ENCODE measurements around the gene FHDC1.

Gene FHDC1

DNA sequence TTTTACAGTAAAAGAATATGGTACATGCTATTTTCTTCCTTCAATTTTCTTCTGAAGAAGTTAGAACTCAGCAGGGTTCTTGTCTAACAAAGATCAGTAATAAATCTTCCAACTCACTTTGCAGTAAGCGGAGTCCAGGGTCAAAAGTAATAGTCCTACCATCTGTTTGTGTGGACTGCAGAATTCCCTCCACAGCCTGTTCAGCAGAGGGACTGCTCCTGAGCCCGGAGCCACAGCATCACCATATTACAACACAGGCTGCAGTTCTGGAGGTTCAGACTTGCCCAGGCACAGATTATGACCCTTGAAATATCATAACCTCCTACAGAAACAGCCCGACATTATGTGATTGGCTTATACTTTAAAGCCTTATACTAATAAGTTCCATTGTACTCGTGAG lies 10.3 kb downstream of the FHDC1 start:
- TF ChIP-seq, protein P1, sequence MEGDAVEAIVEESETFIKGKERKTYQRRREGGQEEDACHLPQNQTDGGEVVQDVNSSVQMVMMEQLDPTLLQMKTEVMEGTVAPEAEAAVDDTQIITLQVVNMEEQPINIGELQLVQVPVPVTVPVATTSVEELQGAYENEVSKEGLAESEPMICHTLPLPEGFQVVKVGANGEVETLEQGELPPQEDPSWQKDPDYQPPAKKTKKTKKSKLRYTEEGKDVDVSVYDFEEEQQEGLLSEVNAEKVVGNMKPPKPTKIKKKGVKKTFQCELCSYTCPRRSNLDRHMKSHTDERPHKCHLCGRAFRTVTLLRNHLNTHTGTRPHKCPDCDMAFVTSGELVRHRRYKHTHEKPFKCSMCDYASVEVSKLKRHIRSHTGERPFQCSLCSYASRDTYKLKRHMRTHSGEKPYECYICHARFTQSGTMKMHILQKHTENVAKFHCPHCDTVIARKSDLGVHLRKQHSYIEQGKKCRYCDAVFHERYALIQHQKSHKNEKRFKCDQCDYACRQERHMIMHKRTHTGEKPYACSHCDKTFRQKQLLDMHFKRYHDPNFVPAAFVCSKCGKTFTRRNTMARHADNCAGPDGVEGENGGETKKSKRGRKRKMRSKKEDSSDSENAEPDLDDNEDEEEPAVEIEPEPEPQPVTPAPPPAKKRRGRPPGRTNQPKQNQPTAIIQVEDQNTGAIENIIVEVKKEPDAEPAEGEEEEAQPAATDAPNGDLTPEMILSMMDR (IDR thresholded peaks at IDR 0.05; ENCODE audit: low read depth, low read length, missing control alignments): no peak
- no peak for DNase-seq (ENCODE audit: low read depth)
- no peak overlapping the region for H3K4me3 ChIP-seq (ENCODE audit: low read depth, low read length)
- in situ Hi-C loops (cut with HindIII; ENCODE audit: low sequenced_read_pairs): no loop called here

DNA sequence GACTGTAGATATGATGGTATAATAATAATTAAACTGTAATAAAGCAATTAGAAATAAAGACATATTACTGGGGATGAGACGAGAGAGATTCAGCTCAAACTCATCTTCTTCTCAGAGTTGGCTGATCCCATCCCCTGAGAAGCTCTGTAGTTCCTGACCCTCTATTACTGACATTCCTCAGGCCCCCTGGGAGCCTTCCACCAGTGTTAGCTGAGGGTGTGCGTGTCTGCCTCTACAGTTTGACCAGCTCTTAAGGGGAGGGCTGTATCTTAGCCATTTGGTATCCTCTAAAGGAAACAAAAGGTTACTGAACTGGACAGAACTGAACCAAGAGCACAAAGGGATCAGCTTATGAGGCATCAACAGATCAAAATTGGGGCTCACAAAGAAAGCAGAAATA lies 11.2 kb downstream of the FHDC1 start:
- H3K4me3 ChIP-seq (ENCODE audit: low read depth, low read length): no peak overlapping the region
- no peak for DNase-seq (ENCODE audit: low read depth)
- TF ChIP-seq, protein P1 (IDR thresholded peaks at IDR 0.05; ENCODE audit: low read depth, low read length, missing control alignments): no peak
- in situ Hi-C loops (cut with HindIII; ENCODE audit: low sequenced_read_pairs): no loop called here

DNA sequence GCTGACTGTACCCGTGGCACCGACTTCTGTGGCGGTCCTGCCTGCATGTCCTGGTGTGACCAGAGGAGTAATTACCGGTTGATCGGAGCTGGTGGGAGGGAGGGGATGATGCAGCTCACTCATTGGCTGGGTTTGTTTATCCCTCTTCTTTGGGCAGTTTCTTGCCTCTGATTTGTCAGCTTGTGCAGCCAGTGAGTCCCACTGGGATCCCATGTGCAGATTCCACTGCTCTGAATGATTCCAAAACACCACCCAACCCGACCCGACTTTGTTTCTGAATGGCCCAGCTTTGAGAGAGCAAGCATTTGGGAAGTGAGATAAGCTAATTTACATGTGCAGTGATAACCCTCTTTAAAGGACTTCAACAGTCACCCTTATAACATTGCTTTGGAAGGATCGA lies 13.8 kb downstream of the FHDC1 start:
- in situ Hi-C loops (cut with HindIII; ENCODE audit: low sequenced_read_pairs): no loop called here
- TF ChIP-seq, protein P1 (IDR thresholded peaks at IDR 0.05; ENCODE audit: low read depth, low read length, missing control alignments): no peak
- H3K4me3 ChIP-seq (ENCODE audit: low read depth, low read length): no peak overlapping the region
- DNase-seq (ENCODE audit: low read depth): no peak

DNA sequence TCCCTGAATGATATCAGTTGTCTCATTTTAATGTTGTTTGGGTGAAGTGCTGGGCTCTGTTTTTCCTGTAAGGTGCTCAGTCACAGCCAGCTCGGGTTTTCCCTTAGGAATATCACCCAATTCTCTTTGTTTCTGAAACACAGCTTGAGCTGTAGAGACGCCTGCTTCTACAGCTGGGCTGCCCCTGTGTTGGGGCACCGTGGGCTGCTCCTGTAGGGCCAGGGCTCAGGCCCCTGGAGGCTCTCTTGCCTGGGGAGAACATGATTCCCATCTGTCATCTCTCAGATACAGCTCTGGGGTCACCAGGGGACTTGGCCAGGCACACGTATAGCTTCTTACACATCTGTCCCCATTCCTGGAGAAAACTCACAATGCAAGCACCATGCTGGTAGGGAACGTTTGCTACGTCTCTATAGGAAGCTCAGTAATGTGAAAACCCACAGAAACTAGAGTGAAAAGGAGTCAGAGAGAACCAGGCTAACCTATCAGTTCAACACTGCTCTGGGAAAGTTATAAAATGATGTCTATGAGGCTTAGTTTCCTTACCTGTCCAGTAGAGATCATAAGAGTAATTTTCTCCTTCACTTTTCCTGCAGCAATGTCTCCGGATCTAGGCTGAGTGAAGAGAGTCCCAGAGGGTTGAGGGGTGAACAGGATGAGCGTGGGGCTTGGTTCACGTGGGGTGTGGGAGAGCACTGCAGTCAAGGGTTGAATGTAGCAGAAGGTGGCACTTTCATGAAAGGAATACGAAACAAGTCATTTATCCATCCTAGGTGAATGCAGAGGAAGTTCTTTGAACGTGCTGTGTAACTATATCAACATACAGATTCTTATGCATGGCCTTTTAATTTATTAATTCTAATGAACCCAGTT lies 14.5 kb downstream of the FHDC1 start:
- in situ Hi-C loops (cut with HindIII; ENCODE audit: low sequenced_read_pairs): no loop called here
- DNase-seq (ENCODE audit: low read depth): no peak
- TF ChIP-seq, protein P1 (IDR thresholded peaks at IDR 0.05; ENCODE audit: low read depth, low read length, missing control alignments): no peak
- H3K4me3 ChIP-seq (ENCODE audit: low read depth, low read length): no peak overlapping the region

DNA sequence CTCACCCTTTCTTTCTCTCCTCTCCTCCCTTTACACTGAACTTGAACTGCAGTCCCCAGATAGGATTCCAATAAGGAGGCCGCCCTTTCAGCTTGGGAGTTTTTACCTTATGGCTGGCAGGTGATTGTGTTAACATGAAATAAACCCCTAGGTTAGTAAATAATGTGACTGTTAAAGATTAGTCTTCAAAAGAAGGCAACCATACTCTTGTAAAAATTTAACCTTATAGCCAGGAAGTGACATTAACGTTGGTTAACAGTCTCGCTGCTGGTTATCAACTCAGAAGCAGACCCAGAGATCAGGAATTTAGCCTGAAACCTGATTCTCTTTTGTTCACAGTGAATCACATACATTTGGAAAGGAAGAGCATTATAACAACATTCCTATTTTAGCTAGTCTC lies 15.2 kb downstream of the FHDC1 start:
- TF ChIP-seq, protein P1 (IDR thresholded peaks at IDR 0.05; ENCODE audit: low read depth, low read length, missing control alignments): no peak
- DNase-seq (ENCODE audit: low read depth): no peak
- H3K4me3 ChIP-seq (ENCODE audit: low read depth, low read length): no peak overlapping the region
- in situ Hi-C loops (cut with HindIII; ENCODE audit: low sequenced_read_pairs): no loop called here

DNA sequence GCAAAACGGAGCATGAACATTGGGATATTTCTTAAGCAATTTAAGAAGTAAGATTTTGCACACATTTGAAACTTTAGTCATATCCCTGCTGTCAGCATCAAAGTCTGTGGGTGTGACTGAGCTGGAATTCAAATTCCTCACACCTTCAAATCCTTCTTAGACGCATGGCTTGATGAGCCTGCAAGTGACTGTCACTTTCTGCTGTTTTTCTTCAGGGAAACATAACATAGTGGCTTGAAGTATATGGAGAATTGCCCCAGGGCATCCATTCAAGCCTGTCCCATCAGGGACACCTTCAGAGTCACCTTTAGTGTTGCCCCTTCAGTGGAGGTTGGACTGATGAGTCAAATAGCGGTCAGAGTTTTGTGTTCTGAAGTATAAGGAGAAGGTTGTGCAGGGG lies 17.4 kb downstream of the FHDC1 start:
- no peak for DNase-seq (ENCODE audit: low read depth)
- H3K4me3 ChIP-seq (ENCODE audit: low read depth, low read length): no peak overlapping the region
- TF ChIP-seq, protein P1 (IDR thresholded peaks at IDR 0.05; ENCODE audit: low read depth, low read length, missing control alignments): no peak
- in situ Hi-C loops (cut with HindIII; ENCODE audit: low sequenced_read_pairs): no loop called here

All from astrocyte of the cerebellum (primary cell).